Stimulated activated naive CD8-positive, alpha-beta T cell treated with anti-CD3 and anti-CD28 coated beads, Interleukin-15, amount 100 ng/mL, for 72 hours (primary cell): ENCODE measurements around the gene ITGA7.

Source experiments
- ATAC-seq: fragments of 150-1000 bp; cut with Tn5 transposase; 2 replicates; pipeline ENCODE4 v1.10.0; 2021; ENCODE audit warnings: mild to moderate bottlenecking, moderate library complexity
- DNase-seq, 2 donors: peaks; one replicate each; pipeline ENCODE4 v3.0.0; 2021 to 2022
- H3K27ac Mint-ChIP-seq, 2 donors: one replicate each; pipeline ENCODE4 v1.8.0; 2022; ENCODE audit warnings: mild to moderate bottlenecking in 2 of 2, mixed read lengths in 2 of 2, moderate library complexity in 2 of 2
- H3K27me3 Mint-ChIP-seq: one replicate; pipeline ENCODE4 v1.8.0; 2022; ENCODE audit warnings: mixed read lengths
- H3K4me1 Mint-ChIP-seq: one replicate; pipeline ENCODE4 v1.8.0; 2022; ENCODE audit warnings: mild to moderate bottlenecking, mixed read lengths
- H3K4me3 Mint-ChIP-seq, 2 donors: one replicate each; pipeline ENCODE4 v1.8.0; 2022; ENCODE audit warnings: mild to moderate bottlenecking in 2 of 2, mixed read lengths in 2 of 2, moderate library complexity in 1 of 2
- H3K9me3 Mint-ChIP-seq, 2 donors: one replicate each; pipeline ENCODE4 v1.8.0; 2022; ENCODE audit warnings: mixed read lengths in 2 of 2

The ITGA7 gene

GRCh38 chr12:55715169-55715764 is 7.6 kb upstream of the ITGA7 start:
- Mint-ChIP-seq H3K27ac (peak overlapping the region; percentile 92 to 100), H3K9me3 (no peaks in the 10 kb centered on the region)

GRCh38 chr12:55713721-55714120 is 6.0 kb upstream of the ITGA7 start:
- no peak overlapping the region for H3K4me3 Mint-ChIP-seq
- DNase-seq (no peak), ATAC-seq (no peak)
- peaks cover 15% of the 10 kb centered on the region for H3K27me3 Mint-ChIP-seq
- peaks cover 34% of the 10 kb centered on the region for H3K4me1 Mint-ChIP-seq
- H3K27ac Mint-ChIP-seq: no peak overlapping the region
- no peaks in the 10 kb centered on the region for H3K9me3 Mint-ChIP-seq

More at GRCh38 chr12:55715169-55715764, 7.6 kb upstream of the ITGA7 start:
- ATAC-seq (no peak), DNase-seq (no peak)
- peaks cover 36% of the 10 kb centered on the region for H3K4me1 Mint-ChIP-seq
- H3K27me3 Mint-ChIP-seq: no peaks in the 10 kb centered on the region
- H3K4me3 Mint-ChIP-seq: peak overlapping the region; percentile 95 to 97

DNA sequence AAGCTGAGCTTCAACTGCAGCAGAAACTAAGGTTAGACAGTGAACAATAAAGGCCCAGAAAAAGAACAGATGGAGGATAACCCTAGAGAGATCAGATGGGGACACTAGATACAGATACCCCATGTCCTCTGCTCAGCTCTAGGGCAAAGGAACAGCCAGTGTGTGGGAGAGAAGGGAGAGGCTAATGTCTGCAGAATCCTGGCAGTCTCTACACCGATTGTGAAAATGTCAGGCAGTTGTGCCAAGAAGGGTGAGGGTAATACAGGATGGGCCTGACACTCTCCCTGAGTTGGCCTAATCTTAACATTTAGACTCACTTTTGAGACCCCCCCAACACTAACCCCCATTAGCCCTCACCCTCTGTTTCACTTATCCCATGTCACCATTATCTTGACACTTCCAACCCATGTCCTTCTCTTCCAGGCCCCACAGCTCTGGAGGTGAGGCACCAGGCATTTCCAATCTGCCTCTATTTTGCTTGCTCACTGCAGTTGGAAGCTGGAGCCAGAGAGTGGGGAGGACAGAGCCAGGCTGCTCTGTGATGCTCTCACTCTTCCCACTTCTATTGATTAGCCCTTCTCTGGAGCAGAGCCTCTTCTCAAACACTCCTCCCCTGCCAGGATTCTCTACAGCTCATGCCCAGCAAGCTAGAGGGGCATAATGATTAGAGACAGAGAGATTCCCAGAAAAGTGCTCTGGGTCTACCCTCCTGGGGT is 5.2 kb upstream of the ITGA7 start:
- no peak for ATAC-seq
- no peak overlapping the region for H3K27ac Mint-ChIP-seq
- no peak for DNase-seq
- no peaks in the 10 kb centered on the region for H3K9me3 Mint-ChIP-seq
- H3K4me3 Mint-ChIP-seq: no peak overlapping the region
- H3K27me3 Mint-ChIP-seq: peaks cover 23% of the 10 kb centered on the region
- peaks cover 33% of the 10 kb centered on the region for H3K4me1 Mint-ChIP-seq

- ATAC-seq: no peak
- DNase-seq: no peak
- no peak overlapping the region for H3K27ac Mint-ChIP-seq
- no peaks in the 10 kb centered on the region for H3K9me3 Mint-ChIP-seq
- peaks cover 29% of the 10 kb centered on the region for H3K27me3 Mint-ChIP-seq
- peaks cover 29% of the 10 kb centered on the region for H3K4me1 Mint-ChIP-seq
- H3K4me3 Mint-ChIP-seq: no peak overlapping the region
Measured at GRCh38 chr12:55711786-55712553, 4.3 kb upstream of the ITGA7 start.

DNA sequence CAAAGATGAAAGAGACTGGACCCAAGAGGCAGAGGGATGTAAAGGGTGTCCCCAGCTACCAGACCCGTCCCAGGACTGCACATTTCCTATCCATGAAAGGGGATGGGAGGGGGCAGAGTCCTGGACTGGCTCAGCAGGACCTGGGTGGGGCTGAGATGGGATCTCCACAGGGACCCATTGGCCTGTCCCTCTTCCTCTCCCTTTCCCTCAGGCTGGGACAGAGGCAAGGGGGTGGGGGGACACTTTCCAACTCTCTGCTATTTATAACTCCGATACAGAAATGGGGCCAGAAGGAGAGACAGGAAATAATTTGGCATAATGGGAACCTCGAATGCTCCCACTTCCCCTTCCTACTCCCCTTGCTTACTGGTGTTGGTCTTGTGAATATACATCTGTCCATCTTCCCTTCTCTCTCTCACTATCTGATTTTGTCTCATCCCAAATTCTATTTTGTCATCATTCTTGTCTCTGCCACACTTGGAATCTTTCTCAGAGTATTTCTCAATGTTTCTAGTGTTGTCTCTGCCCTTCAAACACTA is 1.1 kb upstream of the ITGA7 start:
- Mint-ChIP-seq H3K4me1 (peaks cover 19% of the 10 kb centered on the region), H3K9me3 (no peaks in the 10 kb centered on the region), H3K27me3 (peaks cover 35% of the 10 kb centered on the region), H3K4me3 (peak overlapping the region; percentile 78 to 81), H3K27ac (peak overlapping the region in 1 of 2 donors; percentile 19)
- DNase-seq: no peak
- no peak for ATAC-seq

DNA sequence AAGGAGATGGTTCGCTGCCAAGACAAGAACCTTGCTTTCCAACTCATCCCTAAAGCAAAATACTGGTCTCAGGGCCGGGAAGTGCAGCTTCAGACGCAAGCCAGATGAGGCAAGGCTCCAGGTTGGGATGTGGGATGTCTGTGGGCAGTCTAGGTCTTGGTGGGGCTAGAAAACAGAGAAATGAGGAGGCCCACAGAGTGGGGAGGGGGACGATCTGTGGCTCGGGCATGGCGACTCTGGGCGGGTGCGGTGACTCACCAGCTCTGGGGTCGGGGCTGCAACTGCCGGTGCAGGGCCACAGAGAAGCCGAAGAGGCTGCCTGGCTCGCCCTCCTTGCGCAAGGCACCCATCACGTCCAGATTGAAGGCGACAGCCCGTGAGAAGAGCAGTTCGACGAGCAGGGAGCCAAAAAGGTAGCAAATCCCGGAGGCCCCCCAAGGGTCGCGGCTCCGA is 459 bp downstream of the ITGA7 start:
- peak; percentile 46 for ATAC-seq
- H3K27me3 Mint-ChIP-seq: peaks cover 35% of the 10 kb centered on the region
- no peaks in the 10 kb centered on the region for H3K9me3 Mint-ChIP-seq
- no peak overlapping the region for H3K27ac Mint-ChIP-seq
- H3K4me1 Mint-ChIP-seq: peaks cover 19% of the 10 kb centered on the region
- H3K4me3 Mint-ChIP-seq: peak overlapping the region; percentile 72 to 78
- no peak for DNase-seq

- H3K4me3 Mint-ChIP-seq: peak overlapping the region; percentile 72 to 78
Measured at GRCh38 chr12:55706568-55707218, 1.0 kb downstream of the ITGA7 start.

GRCh38 chr12:55705782-55706402 is 1.8 kb downstream of the ITGA7 start:
- DNase-seq (no peak), ATAC-seq (peak; percentile 47)
- H3K27ac Mint-ChIP-seq: no peak overlapping the region
- no peaks in the 10 kb centered on the region for H3K9me3 Mint-ChIP-seq
- H3K4me3 Mint-ChIP-seq: peak overlapping the region in 1 of 2 donors; percentile 17
- peaks cover 35% of the 10 kb centered on the region for H3K27me3 Mint-ChIP-seq
- H3K4me1 Mint-ChIP-seq: peaks cover 19% of the 10 kb centered on the region

More at GRCh38 chr12:55706568-55707218, 1.0 kb downstream of the ITGA7 start:
- ATAC-seq (no peak), DNase-seq (no peak)
- no peak overlapping the region for H3K27ac Mint-ChIP-seq
- H3K4me1 Mint-ChIP-seq: peaks cover 19% of the 10 kb centered on the region
- H3K9me3 Mint-ChIP-seq: no peaks in the 10 kb centered on the region
- H3K27me3 Mint-ChIP-seq: peaks cover 35% of the 10 kb centered on the region

DNA sequence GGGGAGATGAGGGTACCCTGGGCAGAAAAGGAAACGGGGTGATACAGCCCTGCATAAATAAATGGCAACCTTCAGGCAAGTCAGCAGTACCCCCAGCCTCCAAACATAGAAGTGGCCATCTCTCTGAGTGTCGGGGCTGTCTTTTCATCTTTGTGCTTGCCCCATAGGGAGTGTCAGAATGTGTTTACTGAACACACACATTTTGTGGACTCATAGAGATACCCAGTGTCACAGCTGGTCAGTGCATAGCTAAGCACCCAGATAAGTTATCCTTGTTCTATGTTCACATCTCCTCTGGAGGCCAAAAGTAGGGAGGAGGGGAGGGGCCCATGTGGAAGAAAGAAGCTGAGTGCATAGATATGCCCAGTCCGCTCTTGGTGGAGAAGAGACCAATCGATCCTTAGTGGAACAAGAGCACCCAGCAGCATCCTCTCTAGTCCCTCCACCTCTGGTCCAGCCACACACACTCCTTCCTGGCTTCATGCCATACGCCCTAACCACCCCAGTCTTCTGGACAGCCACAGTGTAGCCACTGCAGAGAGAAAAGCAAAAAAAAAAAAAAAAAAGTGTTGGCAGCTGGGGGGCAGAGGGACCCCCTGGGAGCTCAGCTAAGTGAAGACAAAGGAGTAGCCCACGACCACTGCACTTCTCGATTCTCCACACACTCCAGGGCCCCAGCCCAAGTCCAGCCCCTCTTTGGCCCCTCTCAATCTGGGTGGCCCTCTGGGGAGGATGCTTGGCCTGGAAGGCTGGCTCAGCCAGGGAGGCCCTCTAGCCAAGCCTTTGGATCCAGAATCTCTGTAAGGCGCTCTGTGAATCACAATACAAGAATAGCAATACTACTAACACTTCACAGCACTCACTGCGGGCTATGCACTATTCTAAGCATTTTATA is 2.6 kb downstream of the ITGA7 start:
- no peak for ATAC-seq
- Mint-ChIP-seq H3K27ac (no peak overlapping the region), H3K9me3 (no peaks in the 10 kb centered on the region), H3K4me3 (no peak overlapping the region), H3K27me3 (peaks cover 34% of the 10 kb centered on the region), H3K4me1 (peaks cover 19% of the 10 kb centered on the region)
- no peak for DNase-seq

DNA sequence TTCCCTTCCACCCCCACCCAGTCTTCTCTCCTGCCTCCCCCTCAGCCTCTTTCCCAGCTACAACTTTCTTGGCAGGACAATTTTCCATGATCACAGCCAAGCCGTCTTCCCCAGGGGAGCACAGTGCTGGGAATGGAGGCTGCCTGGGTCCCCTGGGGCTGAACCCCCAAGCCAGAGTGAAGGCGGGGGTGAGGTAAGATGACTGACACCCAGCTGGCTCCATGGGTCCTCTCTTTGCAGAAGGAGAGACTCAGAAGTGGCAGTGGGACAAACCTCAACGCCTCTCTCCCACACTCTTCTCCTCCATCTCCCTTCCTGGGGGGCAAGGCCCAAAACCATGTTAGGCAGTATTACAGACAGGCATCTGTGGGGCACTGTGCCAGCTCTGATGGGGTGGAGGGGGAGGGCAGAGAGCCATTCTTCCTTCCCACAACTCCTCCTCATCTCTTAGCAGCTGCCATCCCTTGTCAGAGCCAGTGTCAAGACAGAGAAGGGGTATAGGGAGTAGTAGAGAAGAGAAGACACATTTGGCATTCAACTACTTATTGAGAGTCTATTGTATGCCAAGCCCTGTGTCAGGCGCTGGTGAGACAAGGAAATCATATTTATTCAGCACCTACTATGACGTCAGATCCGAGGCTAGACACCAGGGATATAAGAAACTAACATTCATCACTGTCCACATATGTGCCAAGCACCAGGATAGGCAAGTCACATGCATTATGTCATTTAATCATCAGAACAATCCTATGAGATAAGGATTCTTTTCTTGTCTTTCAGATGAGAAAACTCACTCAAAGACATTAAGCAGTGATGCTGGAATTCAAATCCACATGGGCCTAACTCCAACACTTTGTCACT is 3.6 kb downstream of the ITGA7 start:
- peaks cover 25% of the 10 kb centered on the region for H3K27me3 Mint-ChIP-seq
- no peak overlapping the region for H3K4me3 Mint-ChIP-seq
- H3K27ac Mint-ChIP-seq: no peak overlapping the region
- ATAC-seq (no peak), DNase-seq (no peak)
- no peaks in the 10 kb centered on the region for H3K9me3 Mint-ChIP-seq
- H3K4me1 Mint-ChIP-seq: peaks cover 19% of the 10 kb centered on the region

- peaks cover 12% of the 10 kb centered on the region for H3K4me1 Mint-ChIP-seq
Measured at GRCh38 chr12:55703288-55703687, 4.4 kb downstream of the ITGA7 start.

GRCh38 chr12:55702861-55703260 is 4.8 kb downstream of the ITGA7 start:
- Mint-ChIP-seq H3K4me1 (peaks cover 8% of the 10 kb centered on the region), H3K27me3 (peaks cover 12% of the 10 kb centered on the region), H3K9me3 (no peaks in the 10 kb centered on the region), H3K4me3 (no peak overlapping the region), H3K27ac (no peak overlapping the region)
- DNase-seq (no peak), ATAC-seq (no peak)

More at GRCh38 chr12:55703288-55703687, 4.4 kb downstream of the ITGA7 start:
- Mint-ChIP-seq H3K9me3 (no peaks in the 10 kb centered on the region), H3K27ac (no peak overlapping the region), H3K27me3 (peaks cover 16% of the 10 kb centered on the region), H3K4me3 (no peak overlapping the region)
- ATAC-seq (no peak), DNase-seq (no peak)

GRCh38 chr12:55700255-55701018 is 7.3 kb downstream of the ITGA7 start:
- ATAC-seq: no peak
- Mint-ChIP-seq H3K4me3 (no peak overlapping the region), H3K27ac (no peak overlapping the region), H3K4me1 (no peaks in the 10 kb centered on the region), H3K27me3 (no peaks in the 10 kb centered on the region), H3K9me3 (no peaks in the 10 kb centered on the region)
- DNase-seq: no peak
